Left hindlimb (tissue), 1 donor: ENCODE measurements around the gene KDM1A.

Experiments
- DNase-seq: peaks from one replicate; pipeline ENCODE4 v3.0.0-alpha.2; 2018

KDM1A gene

GRCh38 chr1:23114424-23115079 is 95.3 kb downstream of the KDM1A start:
- DNase-seq, result no peak

- no peak for DNase-seq
Observed at GRCh38 chr1:23116216-23116836, 97.1 kb downstream of the KDM1A start.

- no peak for DNase-seq
Observed at GRCh38 chr1:23116921-23117699, 97.8 kb downstream of the KDM1A start.

- no peak for DNase-seq
Observed at GRCh38 chr1:23118407-23118806, 99.1 kb downstream of the KDM1A start.

GRCh38 chr1:23118957-23119792 is 99.9 kb downstream of the KDM1A start:
- DNase-seq, result no peak

- DNase-seq, result no peak
Observed at GRCh38 chr1:23120383-23120782, 101.1 kb downstream of the KDM1A start.

GRCh38 chr1:23122023-23122748 is 102.9 kb downstream of the KDM1A start:
- peak; percentile 66 for DNase-seq

GRCh38 chr1:23122796-23123195 is 103.5 kb downstream of the KDM1A start:
- DNase-seq, result no peak

- no peak for DNase-seq
Observed at GRCh38 chr1:23123528-23123927, 104.3 kb downstream of the KDM1A start.

- DNase-seq, result no peak
Observed at GRCh38 chr1:23124259-23125026, 105.2 kb downstream of the KDM1A start.

GRCh38 chr1:23125489-23125888 is 106.2 kb downstream of the KDM1A start:
- DNase-seq, result no peak

- no peak for DNase-seq
Observed at GRCh38 chr1:23126200-23126599, 106.9 kb downstream of the KDM1A start.

- no peak for DNase-seq
Observed at GRCh38 chr1:23126801-23127200, 107.5 kb downstream of the KDM1A start.

GRCh38 chr1:23129846-23130245 is 110.6 kb downstream of the KDM1A start:
- no peak for DNase-seq

- DNase-seq, result no peak
Observed at GRCh38 chr1:23132033-23132432, 112.8 kb downstream of the KDM1A start.
